GM23338 (cell line): ENCODE data around the gene CYFIP1.

ENCODE experiments used
- CTCF ChIP-seq, 2 experiments: fragments of 200-600 bp in 1 of 2; sonication (generic) in 1 of 2; conservative IDR thresholded peaks; 2 replicates each; pipeline versions ENCODE4 v1.5.1 to v1.6.1; 2016 to 2017; ENCODE audit warnings: antibody characterized with exemption in 2 of 2, low read depth in 2 of 2, mild to moderate bottlenecking in 2 of 2, moderate library complexity in 1 of 2
- EZH2 ChIP-seq: fragments of 200-600 bp; sonication (generic); IDR thresholded peaks from one replicate; pipeline ENCODE4 v1.8.0; 2017; ENCODE audit warnings: antibody characterized with exemption, mild to moderate bottlenecking, low read depth; ENCODE audit not compliant: unreplicated experiment
- EZH2phosphoT487 ChIP-seq: fragments of 200-600 bp; sonication (generic); IDR thresholded peaks from one replicate; pipeline ENCODE4 v1.8.1; 2018; ENCODE audit warnings: antibody characterized with exemption; ENCODE audit not compliant: unreplicated experiment
- JUNB ChIP-seq: IDR thresholded peaks from one replicate; pipeline ENCODE4 v1.6.1; 2016; ENCODE audit warnings: antibody characterized with exemption; ENCODE audit not compliant: unreplicated experiment
- POLR2AphosphoS5 ChIP-seq: IDR thresholded peaks from 2 replicates; pipeline ENCODE4 v1.6.1; 2016; ENCODE audit warnings: antibody characterized with exemption, low read depth

GRCh38 chr15:22939652-22940061 lies 40.5 kb downstream of the CYFIP1 start:
- TF ChIP-seq CTCF (conservative IDR thresholded peaks at IDR 0.05; ENCODE audit: low read depth in 2 of 2) (no peak), JUNB (no peak), EZH2 (no peak), EZH2phosphoT487 (no peak), POLR2AphosphoS5 (no peak)
